Astrocyte of the spinal cord (primary cell): ENCODE data around the gene PLEKHA7.
A peak's percentile ranks its signal among the peaks of the same experiment; 100 is the strongest.

Experiments used
- DNase-seq: peaks from one replicate; pipeline ENCODE4 v3.0.0; 2011; ENCODE audit warnings: low read depth, low spot score
- H3K4me3 ChIP-seq: 2 replicates; pipeline ENCODE4 v1.5.1; 2011; ENCODE audit warnings: low read depth, mild to moderate bottlenecking, low read length, moderate library complexity
- CTCF ChIP-seq: IDR thresholded peaks from 2 replicates; pipeline ENCODE4 v1.5.1; 2012; ENCODE audit warnings: low read depth, mild to moderate bottlenecking, low read length, inconsistent platforms
- in situ Hi-C: cut with HindIII; loops from 2 replicates; pipeline ENCODE4 v1.10.0; 2017; ENCODE audit warnings: low sequenced_read_pairs

The PLEKHA7 gene

GRCh38 chr11:16936643-16937042 lies 77.6 kb downstream of the PLEKHA7 start:
- no peak for DNase-seq
- H3K4me3 ChIP-seq: no peak overlapping the region
- TF ChIP-seq CTCF: no peak
- in situ Hi-C loops: no loop called here

GRCh38 chr11:16935518-16936302 lies 78.5 kb downstream of the PLEKHA7 start:
- DNase-seq: peak; percentile 41
- TF ChIP-seq CTCF: peak; percentile 79
- no peak overlapping the region for H3K4me3 ChIP-seq
- in situ Hi-C loops: no loop called here

GRCh38 chr11:16933756-16934603 lies 80.2 kb downstream of the PLEKHA7 start:
- in situ Hi-C loops: no loop called here
- TF ChIP-seq CTCF: no peak
- no peak overlapping the region for H3K4me3 ChIP-seq
- peak; percentile 32 for DNase-seq

GRCh38 chr11:16933291-16933690 lies 80.9 kb downstream of the PLEKHA7 start:
- no peak for TF ChIP-seq CTCF
- no peak for DNase-seq

GRCh38 chr11:16928044-16928443 lies 86.2 kb downstream of the PLEKHA7 start:
- DNase-seq: no peak
- no peak overlapping the region for H3K4me3 ChIP-seq
- in situ Hi-C loops: no loop called here
- TF ChIP-seq CTCF: no peak

More at GRCh38 chr11:16933291-16933690, 80.9 kb downstream of the PLEKHA7 start:
- in situ Hi-C loops: no loop called here
- H3K4me3 ChIP-seq: no peak overlapping the region

- in situ Hi-C loops: no loop called here
- TF ChIP-seq CTCF: no peak
Measured at GRCh38 chr11:16926883-16927626, 87.2 kb downstream of the PLEKHA7 start.

More at GRCh38 chr11:16926883-16927626, 87.2 kb downstream of the PLEKHA7 start:
- no peak overlapping the region for H3K4me3 ChIP-seq
- DNase-seq: no peak
